HG02678 (cell line): Measurements from ENCODE around the gene KCNQ4.
A peak's percentile ranks its signal among the peaks of the same experiment; 100 is the strongest.

Experiments
- ATAC-seq: cut with Tn5 transposase; IDR thresholded peaks from one replicate; pipeline ENCODE4 v1.9.1; 2021; ENCODE audit warnings: mild to moderate bottlenecking, moderate library complexity; ENCODE audit not compliant: unreplicated experiment

Gene KCNQ4

GRCh38 chr1:40838980-40839942, 55.7 kb downstream of the KCNQ4 start:
- no peak for ATAC-seq

GRCh38 chr1:40839943-40840335, 56.4 kb downstream of the KCNQ4 start:
- ATAC-seq, result no peak

- ATAC-seq, result no peak
Observed at GRCh38 chr1:40840526-40841323, 57.1 kb downstream of the KCNQ4 start.

- ATAC-seq, result no peak
Observed at GRCh38 chr1:40841602-40842001, 58.0 kb downstream of the KCNQ4 start.

GRCh38 chr1:40842207-40842606, 58.6 kb downstream of the KCNQ4 start:
- ATAC-seq, result no peak

- ATAC-seq, result no peak
Observed at GRCh38 chr1:40842691-40843090, 59.1 kb downstream of the KCNQ4 start.

- ATAC-seq, result no peak
Observed at GRCh38 chr1:40844079-40844478, 60.5 kb downstream of the KCNQ4 start.

GRCh38 chr1:40844887-40845878, 61.6 kb downstream of the KCNQ4 start:
- ATAC-seq, result no peak

- no peak for ATAC-seq
Observed at GRCh38 chr1:40845895-40846294, 62.3 kb downstream of the KCNQ4 start.

GRCh38 chr1:40847023-40847745, 63.6 kb downstream of the KCNQ4 start:
- ATAC-seq, result no peak

GRCh38 chr1:40848530-40849189, 65.1 kb downstream of the KCNQ4 start:
- ATAC-seq, result no peak

- peak; percentile 54 for ATAC-seq
Observed at GRCh38 chr1:40849801-40850592, 66.4 kb downstream of the KCNQ4 start.

- no peak for ATAC-seq
Observed at GRCh38 chr1:40851643-40852042, 68.1 kb downstream of the KCNQ4 start.

- ATAC-seq, result no peak
Observed at GRCh38 chr1:40853113-40853884, 69.7 kb downstream of the KCNQ4 start.

- ATAC-seq, result no peak
Observed at GRCh38 chr1:40853885-40854170, 70.2 kb downstream of the KCNQ4 start.

GRCh38 chr1:40855513-40855912, 71.9 kb downstream of the KCNQ4 start:
- ATAC-seq, result no peak

GRCh38 chr1:40856116-40856515, 72.5 kb downstream of the KCNQ4 start:
- ATAC-seq, result no peak

- no peak for ATAC-seq
Observed at GRCh38 chr1:40856656-40857302, 73.2 kb downstream of the KCNQ4 start.
